GM12874 (cell line): Measurements from ENCODE around the gene PTGR3.

Source experiments
- TF ChIP-seq, protein P1 (sequence below): IDR thresholded peaks from 2 replicates; pipeline ENCODE4 v1.5.1; 2011; ENCODE audit warnings: low read depth, mild to moderate bottlenecking, control low read depth, low read length, moderate library complexity; ENCODE audit not compliant: insufficient read depth

Gene PTGR3

DNA sequence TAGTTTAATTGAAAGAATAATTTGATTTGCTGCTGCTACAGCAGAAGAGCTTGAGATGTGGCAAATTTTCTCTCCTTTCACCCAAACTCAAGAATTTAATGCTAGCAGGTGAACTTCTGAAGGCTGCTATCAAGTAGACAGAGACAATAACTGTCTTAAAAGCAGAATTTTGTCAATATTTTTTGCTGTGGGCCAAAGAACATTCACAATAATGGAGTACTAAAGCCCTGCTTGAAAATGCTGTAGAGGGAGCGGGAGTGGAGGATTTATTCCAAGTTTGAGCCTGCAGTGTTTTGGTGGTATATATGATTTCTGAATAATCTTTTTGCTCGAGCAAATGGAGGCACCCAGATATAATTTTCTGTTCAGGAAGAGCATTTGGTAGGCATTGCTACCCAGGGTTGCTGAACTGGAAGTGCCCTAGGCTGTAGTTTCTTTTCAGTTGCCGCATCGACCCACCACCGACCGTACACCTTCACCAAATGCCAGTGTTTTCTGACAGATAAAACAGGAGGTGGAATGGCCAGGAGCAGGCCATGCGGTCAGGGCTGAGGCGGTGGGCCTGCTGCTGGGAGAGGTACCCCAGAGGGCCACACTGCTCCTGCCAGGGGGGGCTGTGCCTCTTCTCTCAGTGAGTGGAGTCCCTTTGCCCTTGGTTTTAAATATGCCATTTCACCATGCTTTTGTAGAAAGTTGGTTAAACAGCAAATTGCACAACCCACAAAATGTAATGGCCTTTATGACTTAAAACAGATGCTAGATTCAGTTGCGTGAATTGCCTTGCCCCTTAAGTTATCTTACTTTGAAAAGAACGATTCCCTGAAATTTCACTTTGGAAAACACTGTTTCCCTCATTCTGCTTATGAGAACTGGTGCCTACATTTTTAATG is 38.0 kb upstream of the PTGR3 start:
- TF ChIP-seq, protein P1, sequence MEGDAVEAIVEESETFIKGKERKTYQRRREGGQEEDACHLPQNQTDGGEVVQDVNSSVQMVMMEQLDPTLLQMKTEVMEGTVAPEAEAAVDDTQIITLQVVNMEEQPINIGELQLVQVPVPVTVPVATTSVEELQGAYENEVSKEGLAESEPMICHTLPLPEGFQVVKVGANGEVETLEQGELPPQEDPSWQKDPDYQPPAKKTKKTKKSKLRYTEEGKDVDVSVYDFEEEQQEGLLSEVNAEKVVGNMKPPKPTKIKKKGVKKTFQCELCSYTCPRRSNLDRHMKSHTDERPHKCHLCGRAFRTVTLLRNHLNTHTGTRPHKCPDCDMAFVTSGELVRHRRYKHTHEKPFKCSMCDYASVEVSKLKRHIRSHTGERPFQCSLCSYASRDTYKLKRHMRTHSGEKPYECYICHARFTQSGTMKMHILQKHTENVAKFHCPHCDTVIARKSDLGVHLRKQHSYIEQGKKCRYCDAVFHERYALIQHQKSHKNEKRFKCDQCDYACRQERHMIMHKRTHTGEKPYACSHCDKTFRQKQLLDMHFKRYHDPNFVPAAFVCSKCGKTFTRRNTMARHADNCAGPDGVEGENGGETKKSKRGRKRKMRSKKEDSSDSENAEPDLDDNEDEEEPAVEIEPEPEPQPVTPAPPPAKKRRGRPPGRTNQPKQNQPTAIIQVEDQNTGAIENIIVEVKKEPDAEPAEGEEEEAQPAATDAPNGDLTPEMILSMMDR = no peak

DNA sequence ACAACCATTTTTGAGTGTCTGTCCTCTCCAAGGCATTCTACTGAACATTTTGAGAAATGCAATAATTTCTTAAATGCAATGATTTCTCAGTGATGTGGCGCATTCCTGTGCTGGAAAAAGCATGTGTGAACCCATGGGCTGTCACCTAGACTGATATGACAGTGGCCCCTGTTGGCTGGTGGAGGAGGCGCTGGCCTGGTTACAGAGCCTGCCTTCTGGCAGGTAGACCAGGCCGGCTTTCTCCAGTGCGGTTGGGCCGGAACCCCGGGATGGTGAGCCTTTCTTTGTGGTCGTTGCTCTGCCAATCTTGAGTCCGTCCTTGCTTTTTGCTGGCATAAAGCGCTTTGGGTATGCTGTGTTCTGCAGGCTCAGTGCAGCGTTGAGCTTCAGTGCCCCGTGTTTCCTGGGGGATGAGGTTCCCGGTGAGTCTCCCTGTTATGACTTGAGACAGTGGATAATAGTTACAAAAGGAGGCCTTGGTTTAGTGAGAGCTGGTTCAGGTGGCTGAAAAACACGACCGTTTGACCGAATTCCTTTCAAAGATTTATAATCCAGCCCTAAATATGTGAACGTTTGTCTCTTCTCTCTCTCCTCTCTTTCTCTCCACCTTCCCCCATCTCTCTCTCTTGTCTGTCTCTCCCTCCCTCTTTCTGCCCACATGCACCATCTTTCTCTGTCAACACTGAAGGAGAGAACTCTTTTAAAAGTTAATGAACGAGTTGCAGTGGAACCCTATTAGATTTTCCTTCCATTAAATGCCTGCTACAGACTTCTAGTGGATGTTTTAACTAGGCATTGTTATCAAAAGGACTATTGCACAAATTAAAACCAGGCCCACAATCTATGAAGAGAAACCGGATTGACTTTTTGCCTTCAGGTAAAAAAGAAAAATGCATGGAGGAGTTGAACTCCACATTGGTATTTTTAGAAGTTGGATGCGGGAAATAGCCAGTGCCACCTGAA is 35.7 kb upstream of the PTGR3 start:
- TF ChIP-seq, protein P1 = peak; percentile 40

DNA sequence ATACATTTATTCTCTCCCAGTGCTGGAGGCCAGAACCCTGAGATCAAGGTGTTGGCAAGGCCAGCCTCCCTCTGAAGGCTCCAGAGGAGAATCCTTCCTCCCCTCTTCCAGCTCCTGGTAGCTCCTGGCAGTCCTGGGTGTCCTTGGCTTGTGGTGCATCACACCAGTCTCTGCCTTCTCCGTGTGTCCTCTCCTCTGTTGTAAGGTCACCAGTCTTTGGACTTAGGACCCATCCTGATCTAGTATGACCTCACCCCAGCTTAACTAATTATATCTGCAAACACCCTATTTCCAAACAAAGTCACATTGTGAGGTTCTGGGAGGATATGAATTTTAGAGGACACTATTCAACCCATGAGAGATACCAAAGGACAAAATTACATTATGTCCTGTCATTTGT is 32.8 kb upstream of the PTGR3 start:
- TF ChIP-seq, protein P1 = no peak

DNA sequence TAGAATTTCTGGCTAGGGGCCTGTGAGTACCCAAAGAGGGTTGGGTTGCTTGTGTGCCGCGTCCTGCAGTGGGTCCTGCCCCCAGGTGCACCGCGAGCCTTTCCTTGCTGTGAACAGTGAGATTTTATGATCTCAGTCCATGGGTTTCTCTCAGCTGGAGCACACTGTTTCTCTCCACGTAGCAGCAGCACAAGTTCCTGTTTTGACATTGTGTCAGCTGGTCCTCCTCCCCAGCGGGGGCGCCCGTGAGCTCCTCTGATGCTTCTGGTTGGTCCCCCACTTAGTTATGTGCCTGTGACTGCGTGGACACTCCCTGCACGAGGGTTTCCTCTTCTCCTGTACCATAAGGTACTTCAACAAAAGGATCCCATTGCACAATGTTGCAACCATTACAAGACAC is 31.5 kb upstream of the PTGR3 start:
- TF ChIP-seq, protein P1 = no peak

DNA sequence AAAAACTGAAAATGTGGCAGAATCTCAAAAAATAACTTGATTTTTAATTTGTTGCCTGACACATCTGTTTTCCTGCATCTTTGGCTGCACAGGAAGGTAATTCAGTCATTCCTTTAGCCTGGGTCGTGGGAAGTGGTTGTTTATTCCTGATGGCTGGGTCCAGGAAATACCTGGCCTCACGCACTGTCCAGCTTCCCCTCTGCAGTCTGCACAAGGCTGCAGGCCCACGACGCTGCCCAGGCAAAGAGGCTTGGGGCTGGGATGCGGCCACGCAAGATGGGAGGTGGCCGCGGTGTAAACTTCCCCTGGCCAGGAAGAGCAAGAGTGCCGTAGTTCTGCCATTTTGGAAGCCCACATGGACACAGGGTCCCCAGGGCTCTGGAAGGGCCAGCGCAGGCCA is 29.8 kb upstream of the PTGR3 start:
- TF ChIP-seq, protein P1 = no peak

DNA sequence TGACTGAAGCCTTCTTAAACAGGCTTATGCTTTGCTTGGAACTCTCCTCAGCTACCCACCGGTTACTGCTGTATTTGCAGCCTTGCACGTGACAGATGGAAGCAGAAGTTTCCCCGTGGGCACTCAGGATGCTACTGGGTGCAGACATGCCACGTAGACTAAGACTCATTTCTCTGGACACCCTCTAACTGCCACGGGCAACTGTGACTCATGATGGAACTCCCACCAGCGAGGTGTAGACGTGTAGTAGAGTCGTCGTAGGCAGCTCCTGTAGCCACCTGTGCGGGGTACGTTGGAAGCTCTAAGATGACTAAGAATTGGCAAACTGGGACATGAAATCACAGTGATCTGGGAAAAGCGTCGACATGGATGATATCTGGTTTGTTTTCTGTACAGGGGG is 29.2 kb upstream of the PTGR3 start:
- TF ChIP-seq, protein P1 = no peak

DNA sequence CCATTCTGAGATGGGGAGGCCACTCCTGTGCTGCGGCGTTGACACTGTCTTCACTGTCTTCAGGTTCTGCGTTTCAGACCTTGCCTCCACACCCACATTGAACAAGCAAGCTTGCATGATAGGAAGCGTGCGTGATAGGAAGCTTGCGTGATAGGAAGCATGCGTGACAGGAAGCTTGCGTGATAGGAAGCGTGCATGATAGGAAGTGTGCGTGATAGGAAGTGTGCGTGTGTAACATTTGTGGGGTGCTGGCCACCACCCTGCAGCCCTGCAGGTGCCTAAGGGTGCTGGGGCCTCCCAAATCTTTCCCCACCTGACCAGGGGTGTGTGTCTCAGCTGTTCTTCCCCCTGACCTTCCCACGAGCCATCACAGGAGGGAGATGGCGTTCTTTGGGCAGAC is 27.0 kb upstream of the PTGR3 start:
- TF ChIP-seq, protein P1 = no peak
